K562 (cell line): ENCODE results near the gene CSNK1G1.

Experiments used
- ELF1 ChIP-seq: fragments of 200-800 bp; sonication (Bioruptor generic); IDR thresholded peaks from 2 replicates; pipeline ENCODE4 v1.6.1; 2016; ENCODE audit warnings: missing genetic modification characterization, missing compliant biosample characterization
- EZH2 ChIP-seq: IDR thresholded peaks from 2 replicates; pipeline ENCODE4 v1.6.1; 2012; ENCODE audit warnings: low read depth, mild to moderate bottlenecking, inconsistent platforms, low read length, borderline replicate concordance
- KLF16 ChIP-seq: IDR thresholded peaks from 2 replicates; pipeline ENCODE4 v1.6.1; 2016; ENCODE audit warnings: antibody characterized with exemption
- MAFK ChIP-seq: IDR thresholded peaks from 2 replicates; pipeline ENCODE4 v1.6.1; 2011; ENCODE audit warnings: low read length, improper control_type of control experiment
- POLR2A ChIP-seq: fragments of 450-650 bp; conservative IDR thresholded peaks from 2 replicates; pipeline ENCODE4 v1.6.1; 2016
- PRPF4 ChIP-seq: fragments of 200-400 bp; formaldehyde crosslinking; IDR thresholded peaks from one replicate; pipeline ENCODE4 v1.6.1; 2017; ENCODE audit warnings: low read length, low read depth, mild to moderate bottlenecking; ENCODE audit not compliant: insufficient read depth, poor library complexity, severe bottlenecking
- SIN3A ChIP-seq, 2 experiments: fragments of 150-350 bp in 1 of 2; IDR thresholded peaks; 2 replicates each; pipeline ENCODE4 v1.6.1; 2011 to 2016; ENCODE audit warnings: borderline replicate concordance in 2 of 2, low read depth in 2 of 2, low read length in 2 of 2, mild to moderate bottlenecking in 2 of 2, moderate library complexity in 2 of 2; ENCODE audit not compliant: control insufficient read depth in 1 of 2
- SNRNP70 ChIP-seq: fragments of 200-400 bp; formaldehyde crosslinking; optimal IDR thresholded peaks from 2 replicates; pipeline ENCODE3; 2017; ENCODE audit warnings: low read depth, low read length
- TOE1 ChIP-seq, 2 experiments: fragments of 450-650 bp in 1 of 2; sonication (generic) in 1 of 2; formaldehyde crosslinking in 1 of 2; IDR thresholded peaks; 2 replicates each; pipeline versions ENCODE4 v1.7.1 to v1.8.0; 2016 to 2022; ENCODE audit warnings: borderline replicate concordance in 2 of 2, mild to moderate bottlenecking in 2 of 2, antibody characterized with exemption in 1 of 2, inconsistent platforms in 1 of 2, low read depth in 1 of 2, missing genetic modification reagents in 1 of 2, moderate library complexity in 1 of 2
- TF ChIP-seq, protein P1 (sequence below), 2 experiments: fragments of 450-650 bp; formaldehyde crosslinking in 1 of 2; IDR thresholded peaks; 2 replicates each; pipeline versions ENCODE4 v1.4.0 to v1.6.1; 2014 to 2020; ENCODE audit warnings: mild to moderate bottlenecking in 2 of 2, borderline replicate concordance in 1 of 2, low read depth in 1 of 2
- TF ChIP-seq, protein P2 (sequence below), 3 experiments: IDR thresholded peaks in 2 of 3; conservative IDR thresholded peaks in 1 of 3; 2 replicates each; pipeline ENCODE4 v1.5.1; 2011 to 2012; ENCODE audit warnings: low read length in 3 of 3, mild to moderate bottlenecking in 3 of 3, control low read depth in 2 of 3, improper control_type of control experiment in 1 of 3, inconsistent platforms in 1 of 3, low read depth in 1 of 3, mixed read lengths in 1 of 3, moderate library complexity in 1 of 3; ENCODE audit not compliant: insufficient read depth in 2 of 3
- TF ChIP-seq, protein P3 (sequence below): sonication (generic); formaldehyde crosslinking; IDR thresholded peaks from 2 replicates; pipeline ENCODE4 v1.8.1; 2023; ENCODE audit warnings: mild to moderate bottlenecking, missing genetic modification reagents
- TF ChIP-seq, protein P4 (sequence below): sonication (generic); formaldehyde crosslinking; IDR thresholded peaks from 2 replicates; pipeline ENCODE4 v1.9.0; 2022; ENCODE audit warnings: mild to moderate bottlenecking, missing genetic modification reagents

DNA sequence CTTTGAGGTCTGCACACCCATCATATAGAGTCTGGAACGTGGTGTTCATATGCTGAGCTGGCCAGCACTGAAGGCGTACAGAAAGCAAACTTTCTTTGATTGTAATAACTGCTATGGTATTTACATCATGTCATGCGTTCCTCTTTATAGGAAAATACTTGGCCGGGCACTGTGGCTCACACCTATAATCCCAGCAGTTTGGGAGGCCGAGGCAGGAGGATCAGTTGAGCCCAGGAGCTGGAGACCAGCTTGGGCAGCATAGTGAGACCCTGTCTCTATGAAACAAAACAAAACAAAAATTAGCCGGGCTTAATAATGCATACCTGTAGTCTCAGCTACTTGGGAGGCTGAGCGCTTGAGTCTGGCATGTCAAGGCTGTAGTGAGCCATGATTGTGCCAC is 207.8 kb downstream of the CSNK1G1 start:
- no peak for TF ChIP-seq MAFK
- TF ChIP-seq, protein P1, sequence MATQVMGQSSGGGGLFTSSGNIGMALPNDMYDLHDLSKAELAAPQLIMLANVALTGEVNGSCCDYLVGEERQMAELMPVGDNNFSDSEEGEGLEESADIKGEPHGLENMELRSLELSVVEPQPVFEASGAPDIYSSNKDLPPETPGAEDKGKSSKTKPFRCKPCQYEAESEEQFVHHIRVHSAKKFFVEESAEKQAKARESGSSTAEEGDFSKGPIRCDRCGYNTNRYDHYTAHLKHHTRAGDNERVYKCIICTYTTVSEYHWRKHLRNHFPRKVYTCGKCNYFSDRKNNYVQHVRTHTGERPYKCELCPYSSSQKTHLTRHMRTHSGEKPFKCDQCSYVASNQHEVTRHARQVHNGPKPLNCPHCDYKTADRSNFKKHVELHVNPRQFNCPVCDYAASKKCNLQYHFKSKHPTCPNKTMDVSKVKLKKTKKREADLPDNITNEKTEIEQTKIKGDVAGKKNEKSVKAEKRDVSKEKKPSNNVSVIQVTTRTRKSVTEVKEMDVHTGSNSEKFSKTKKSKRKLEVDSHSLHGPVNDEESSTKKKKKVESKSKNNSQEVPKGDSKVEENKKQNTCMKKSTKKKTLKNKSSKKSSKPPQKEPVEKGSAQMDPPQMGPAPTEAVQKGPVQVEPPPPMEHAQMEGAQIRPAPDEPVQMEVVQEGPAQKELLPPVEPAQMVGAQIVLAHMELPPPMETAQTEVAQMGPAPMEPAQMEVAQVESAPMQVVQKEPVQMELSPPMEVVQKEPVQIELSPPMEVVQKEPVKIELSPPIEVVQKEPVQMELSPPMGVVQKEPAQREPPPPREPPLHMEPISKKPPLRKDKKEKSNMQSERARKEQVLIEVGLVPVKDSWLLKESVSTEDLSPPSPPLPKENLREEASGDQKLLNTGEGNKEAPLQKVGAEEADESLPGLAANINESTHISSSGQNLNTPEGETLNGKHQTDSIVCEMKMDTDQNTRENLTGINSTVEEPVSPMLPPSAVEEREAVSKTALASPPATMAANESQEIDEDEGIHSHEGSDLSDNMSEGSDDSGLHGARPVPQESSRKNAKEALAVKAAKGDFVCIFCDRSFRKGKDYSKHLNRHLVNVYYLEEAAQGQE (IDR thresholded peaks at IDR 0.05; ENCODE audit: borderline replicate concordance) = no peak
- TF ChIP-seq, protein P1 (CRISPR knock-in tag; IDR thresholded peaks at IDR 0.05; ENCODE audit: low read depth) = no peak
- TF ChIP-seq ELF1 (tag) = no peak
- no peak for TF ChIP-seq TOE1 (IDR thresholded peaks at IDR 0.05; ENCODE audit: borderline replicate concordance)
- TF ChIP-seq TOE1 (CRISPR knock-in tag; IDR thresholded peaks at IDR 0.05; ENCODE audit: borderline replicate concordance, low read depth) = no peak
- TF ChIP-seq, protein P2, sequence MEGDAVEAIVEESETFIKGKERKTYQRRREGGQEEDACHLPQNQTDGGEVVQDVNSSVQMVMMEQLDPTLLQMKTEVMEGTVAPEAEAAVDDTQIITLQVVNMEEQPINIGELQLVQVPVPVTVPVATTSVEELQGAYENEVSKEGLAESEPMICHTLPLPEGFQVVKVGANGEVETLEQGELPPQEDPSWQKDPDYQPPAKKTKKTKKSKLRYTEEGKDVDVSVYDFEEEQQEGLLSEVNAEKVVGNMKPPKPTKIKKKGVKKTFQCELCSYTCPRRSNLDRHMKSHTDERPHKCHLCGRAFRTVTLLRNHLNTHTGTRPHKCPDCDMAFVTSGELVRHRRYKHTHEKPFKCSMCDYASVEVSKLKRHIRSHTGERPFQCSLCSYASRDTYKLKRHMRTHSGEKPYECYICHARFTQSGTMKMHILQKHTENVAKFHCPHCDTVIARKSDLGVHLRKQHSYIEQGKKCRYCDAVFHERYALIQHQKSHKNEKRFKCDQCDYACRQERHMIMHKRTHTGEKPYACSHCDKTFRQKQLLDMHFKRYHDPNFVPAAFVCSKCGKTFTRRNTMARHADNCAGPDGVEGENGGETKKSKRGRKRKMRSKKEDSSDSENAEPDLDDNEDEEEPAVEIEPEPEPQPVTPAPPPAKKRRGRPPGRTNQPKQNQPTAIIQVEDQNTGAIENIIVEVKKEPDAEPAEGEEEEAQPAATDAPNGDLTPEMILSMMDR (IDR thresholded peaks at IDR 0.05 in 2 of 3, conservative IDR thresholded peaks at IDR 0.05 in 1 of 3; ENCODE audit: insufficient read depth in 2 of 3, low read depth in 1 of 3, low read length in 3 of 3) = no peak
- no peak for TF ChIP-seq PRPF4
- no peak for TF ChIP-seq KLF16
- TF ChIP-seq POLR2A = no peak
- TF ChIP-seq, protein P3, sequence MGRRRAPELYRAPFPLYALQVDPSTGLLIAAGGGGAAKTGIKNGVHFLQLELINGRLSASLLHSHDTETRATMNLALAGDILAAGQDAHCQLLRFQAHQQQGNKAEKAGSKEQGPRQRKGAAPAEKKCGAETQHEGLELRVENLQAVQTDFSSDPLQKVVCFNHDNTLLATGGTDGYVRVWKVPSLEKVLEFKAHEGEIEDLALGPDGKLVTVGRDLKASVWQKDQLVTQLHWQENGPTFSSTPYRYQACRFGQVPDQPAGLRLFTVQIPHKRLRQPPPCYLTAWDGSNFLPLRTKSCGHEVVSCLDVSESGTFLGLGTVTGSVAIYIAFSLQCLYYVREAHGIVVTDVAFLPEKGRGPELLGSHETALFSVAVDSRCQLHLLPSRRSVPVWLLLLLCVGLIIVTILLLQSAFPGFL (CRISPR knock-in tag) = no peak
- TF ChIP-seq, protein P4, sequence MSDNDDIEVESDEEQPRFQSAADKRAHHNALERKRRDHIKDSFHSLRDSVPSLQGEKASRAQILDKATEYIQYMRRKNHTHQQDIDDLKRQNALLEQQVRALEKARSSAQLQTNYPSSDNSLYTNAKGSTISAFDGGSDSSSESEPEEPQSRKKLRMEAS (CRISPR knock-in tag) = no peak
- TF ChIP-seq SNRNP70 = no peak
- no peak for TF ChIP-seq EZH2
- no peak for TF ChIP-seq SIN3A (IDR thresholded peaks at IDR 0.05; ENCODE audit: borderline replicate concordance in 2 of 2, control insufficient read depth in 1 of 2, low read depth in 2 of 2, low read length in 2 of 2)
